Karpas-422 (cell line): ENCODE results near the gene ADORA3. TPM values are rescaled to one million over a fixed set of nuclear protein-coding genes. Genes with fewer than 3 reads are reported as not detected.

ENCODE experiments used
- DNase-seq: peaks from one replicate; pipeline ENCODE4 v3.0.0-alpha.2; 2015
- H2AFZ ChIP-seq: fragments of 200-600 bp; sonication (generic); 2 replicates; pipeline ENCODE4 v1.6.1; 2014; ENCODE audit warnings: antibody characterized with exemption, low read length, mixed read lengths
- H3K27ac ChIP-seq: fragments of 200-600 bp; sonication (generic); 2 replicates; pipeline ENCODE4 v1.5.1; 2014; ENCODE audit warnings: mild to moderate bottlenecking, low read length, moderate library complexity
- H3K27me3 ChIP-seq: fragments of 200-600 bp; sonication (generic); 2 replicates; pipeline ENCODE4 v1.6.1; 2014; ENCODE audit warnings: low read length, mixed read lengths
- H3K36me3 ChIP-seq: fragments of 200-600 bp; sonication (generic); 2 replicates; pipeline ENCODE4 v1.6.1; 2014; ENCODE audit warnings: low read length, mixed read lengths; ENCODE audit not compliant: insufficient read depth
- H3K4me1 ChIP-seq: fragments of 200-600 bp; sonication (generic); 2 replicates; pipeline ENCODE4 v1.6.1; 2014; ENCODE audit warnings: mild to moderate bottlenecking, low read length, mixed read lengths
- H3K4me2 ChIP-seq: fragments of 200-600 bp; sonication (generic); 2 replicates; pipeline ENCODE4 v1.6.1; 2014; ENCODE audit warnings: low read length, low read depth, mild to moderate bottlenecking; ENCODE audit not compliant: poor library complexity, severe bottlenecking
- H3K4me3 ChIP-seq: fragments of 200-600 bp; sonication (generic); 2 replicates; pipeline ENCODE4 v1.5.1; 2014; ENCODE audit warnings: mild to moderate bottlenecking, antibody characterized with exemption, low read length, mixed read lengths
- H3K79me2 ChIP-seq: fragments of 200-600 bp; sonication (generic); 2 replicates; pipeline ENCODE4 v1.6.1; 2014; ENCODE audit warnings: mild to moderate bottlenecking, low read length, mixed read lengths
- H3K9ac ChIP-seq: fragments of 200-600 bp; sonication (generic); 2 replicates; pipeline ENCODE4 v1.6.0; 2014; ENCODE audit warnings: low read length
- H3K9me2 ChIP-seq: fragments of 200-600 bp; sonication (generic), shearing (Covaris generic); replicated peaks from 2 replicates; pipeline ENCODE4 v1.6.0; 2014; ENCODE audit warnings: mild to moderate bottlenecking, low read length, moderate library complexity; ENCODE audit not compliant: insufficient read depth
- H3K9me3 ChIP-seq: fragments of 300-700, 200-600 bp; sonication (generic); 2 replicates; pipeline ENCODE4 v1.6.1; 2014; ENCODE audit warnings: low read length, mixed read lengths
- H4K20me1 ChIP-seq: fragments of 200-600 bp; sonication (generic); 2 replicates; pipeline ENCODE4 v1.6.1; 2014; ENCODE audit warnings: mild to moderate bottlenecking, antibody characterized with exemption, low read length, low read depth; ENCODE audit not compliant: insufficient read depth
- total RNA-seq: library from RNA; depleted of rRNA; stranded (reverse); fragments of >200 nt; shearing (Covaris generic); gene quantifications from 2 replicates; pipeline ENCODE4 v1.2.3, GENCODE V29; 2014; ENCODE audit warnings: low replicate concordance

The ADORA3 gene
- total RNA-seq, 1 experiment from 2014 or later: not detected

DNA sequence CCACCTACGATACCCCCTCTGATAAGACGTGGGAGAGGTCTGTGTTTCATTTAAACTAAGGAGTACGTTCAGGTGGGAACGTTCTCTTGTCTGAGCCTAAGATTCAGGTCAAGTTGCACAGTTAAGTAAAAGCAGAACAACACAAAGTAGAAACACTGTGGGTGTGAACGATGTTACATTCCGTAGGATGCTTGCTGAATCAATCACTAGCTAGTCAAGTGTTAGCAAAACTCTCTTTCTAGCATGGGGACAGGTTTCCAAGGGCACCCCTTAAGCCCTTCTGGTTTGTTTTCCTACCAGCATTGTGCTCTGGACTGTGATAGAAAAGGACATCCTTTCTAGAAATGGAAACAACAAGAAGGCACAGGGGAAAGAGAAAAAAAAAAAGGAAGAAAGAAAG lies 16.3 kb downstream of the ADORA3 start:
- Histone ChIP-seq H3K79me2 (no peaks in the 10 kb centered on the region), H3K27ac (no peak overlapping the region), H3K9ac (no peak overlapping the region), H3K4me3 (no peak overlapping the region), H3K36me3 (no peaks in the 10 kb centered on the region), H3K27me3 (no peaks in the 10 kb centered on the region), H3K4me2 (no peak overlapping the region), H3K9me2 (no peaks in the 10 kb centered on the region), H4K20me1 (no peaks in the 10 kb centered on the region), H3K4me1 (peaks cover 1% of the 10 kb centered on the region; the same call in 1 of the 2 replicates), H2AFZ (peak overlapping the region; percentile 11; the same call in 1 of the 2 replicates), H3K9me3 (no peaks in the 10 kb centered on the region)
- no peak for DNase-seq

GRCh38 chr1:111486431-111486830 lies 17.0 kb downstream of the ADORA3 start:
- Histone ChIP-seq H3K9ac (no peak overlapping the region), H3K9me2 (no peaks in the 10 kb centered on the region), H3K4me3 (no peak overlapping the region), H4K20me1 (no peaks in the 10 kb centered on the region), H3K27me3 (no peaks in the 10 kb centered on the region), H3K36me3 (no peaks in the 10 kb centered on the region), H2AFZ (no peak overlapping the region), H3K4me1 (peaks cover 6% of the 10 kb centered on the region), H3K79me2 (no peaks in the 10 kb centered on the region), H3K4me2 (no peak overlapping the region), H3K27ac (no peak overlapping the region), H3K9me3 (no peaks in the 10 kb centered on the region)
- no peak for DNase-seq

- no peaks in the 10 kb centered on the region for H3K79me2 ChIP-seq
- H3K9ac ChIP-seq: no peak overlapping the region
- peaks cover 17% of the 10 kb centered on the region for H3K4me1 ChIP-seq
- no peaks in the 10 kb centered on the region for H3K9me2 ChIP-seq
- no peak overlapping the region for H3K4me2 ChIP-seq
- no peak overlapping the region for H3K4me3 ChIP-seq
- H3K9me3 ChIP-seq: no peaks in the 10 kb centered on the region
- no peaks in the 10 kb centered on the region for H3K27me3 ChIP-seq
- no peaks in the 10 kb centered on the region for H3K36me3 ChIP-seq
- no peak for DNase-seq
- H4K20me1 ChIP-seq: no peaks in the 10 kb centered on the region
- no peak overlapping the region for H3K27ac ChIP-seq
- H2AFZ ChIP-seq: no peak overlapping the region
Observed at GRCh38 chr1:111484391-111485026, 18.9 kb downstream of the ADORA3 start.

- Histone ChIP-seq H3K27me3 (no peaks in the 10 kb centered on the region), H3K27ac (no peak overlapping the region), H3K36me3 (no peaks in the 10 kb centered on the region), H3K9ac (no peak overlapping the region), H2AFZ (no peak overlapping the region; the same call in 1 of the 2 replicates), H3K79me2 (no peaks in the 10 kb centered on the region), H3K4me1 (peaks cover 17% of the 10 kb centered on the region), H4K20me1 (no peaks in the 10 kb centered on the region), H3K4me2 (no peak overlapping the region), H3K9me3 (no peaks in the 10 kb centered on the region), H3K9me2 (no peaks in the 10 kb centered on the region), H3K4me3 (no peak overlapping the region)
- no peak for DNase-seq
Observed at GRCh38 chr1:111483876-111484275, 19.6 kb downstream of the ADORA3 start.

DNA sequence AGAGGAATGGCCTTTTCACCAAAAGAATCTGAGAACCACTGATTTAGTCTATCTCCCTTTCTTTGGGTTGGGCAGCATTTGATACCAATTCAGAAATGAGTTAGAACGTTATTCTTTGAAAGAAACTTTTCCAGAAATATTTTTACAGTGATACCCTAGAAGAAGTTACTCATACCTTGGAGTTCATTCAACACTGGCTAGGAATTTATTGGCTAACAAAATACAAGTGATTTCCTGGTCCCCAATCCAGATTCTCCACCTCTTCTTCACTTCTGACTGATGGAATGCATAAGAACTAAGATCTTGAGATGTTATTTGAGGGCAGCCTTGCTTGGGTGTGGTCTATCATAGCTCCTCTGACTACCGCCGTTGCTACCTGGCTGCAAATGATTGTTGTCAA lies 20.3 kb downstream of the ADORA3 start:
- no peaks in the 10 kb centered on the region for H4K20me1 ChIP-seq
- no peak overlapping the region for H3K27ac ChIP-seq
- no peak overlapping the region for H2AFZ ChIP-seq
- H3K4me1 ChIP-seq: peaks cover 17% of the 10 kb centered on the region
- H3K27me3 ChIP-seq: no peaks in the 10 kb centered on the region
- DNase-seq: no peak
- H3K9me3 ChIP-seq: no peaks in the 10 kb centered on the region
- no peaks in the 10 kb centered on the region for H3K36me3 ChIP-seq
- no peaks in the 10 kb centered on the region for H3K79me2 ChIP-seq
- H3K9ac ChIP-seq: no peak overlapping the region
- H3K4me3 ChIP-seq: no peak overlapping the region
- H3K9me2 ChIP-seq: no peaks in the 10 kb centered on the region
- H3K4me2 ChIP-seq: no peak overlapping the region

GRCh38 chr1:111481387-111482221 lies 21.8 kb downstream of the ADORA3 start:
- Histone ChIP-seq H3K4me3 (no peak overlapping the region), H3K9ac (no peak overlapping the region), H3K36me3 (no peaks in the 10 kb centered on the region), H3K27me3 (no peaks in the 10 kb centered on the region), H2AFZ (no peak overlapping the region), H3K4me1 (peaks cover 25% of the 10 kb centered on the region), H3K79me2 (no peaks in the 10 kb centered on the region), H3K9me3 (no peaks in the 10 kb centered on the region), H3K27ac (no peak overlapping the region), H3K4me2 (no peak overlapping the region), H4K20me1 (no peaks in the 10 kb centered on the region), H3K9me2 (no peaks in the 10 kb centered on the region)
- peak; percentile 86 for DNase-seq

DNA sequence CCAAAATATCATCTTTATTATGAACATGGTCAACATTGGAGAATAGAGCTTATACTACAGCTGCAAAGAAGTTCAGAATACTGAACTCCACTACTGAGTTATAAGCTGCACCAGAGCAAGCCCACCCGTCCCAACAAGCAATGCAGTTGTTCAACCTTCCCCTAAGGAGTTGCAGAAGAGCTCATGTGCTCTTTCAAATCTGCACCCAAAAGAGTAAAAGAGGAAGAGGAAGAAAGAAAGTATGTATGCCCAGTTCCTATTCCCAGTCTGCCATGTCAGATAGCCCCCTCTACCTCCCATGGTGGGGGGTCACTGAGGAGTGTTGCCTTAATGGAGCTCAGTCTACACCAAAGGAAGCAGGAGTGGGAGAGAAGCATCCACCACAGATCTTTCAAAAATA lies 22.8 kb downstream of the ADORA3 start:
- no peaks in the 10 kb centered on the region for H3K27me3 ChIP-seq
- DNase-seq: peak; percentile 57
- H3K4me1 ChIP-seq: peaks cover 30% of the 10 kb centered on the region
- no peak overlapping the region for H3K4me2 ChIP-seq
- H3K9ac ChIP-seq: no peak overlapping the region
- H3K36me3 ChIP-seq: no peaks in the 10 kb centered on the region
- no peak overlapping the region for H3K4me3 ChIP-seq
- H3K9me2 ChIP-seq: no peaks in the 10 kb centered on the region
- H3K27ac ChIP-seq: no peak overlapping the region
- H3K79me2 ChIP-seq: no peaks in the 10 kb centered on the region
- H3K9me3 ChIP-seq: no peaks in the 10 kb centered on the region
- H2AFZ ChIP-seq: 0 out of 2 replicates have a peak overlapping the region, but pooled peaks have one; percentile 48
- H4K20me1 ChIP-seq: no peaks in the 10 kb centered on the region

DNA sequence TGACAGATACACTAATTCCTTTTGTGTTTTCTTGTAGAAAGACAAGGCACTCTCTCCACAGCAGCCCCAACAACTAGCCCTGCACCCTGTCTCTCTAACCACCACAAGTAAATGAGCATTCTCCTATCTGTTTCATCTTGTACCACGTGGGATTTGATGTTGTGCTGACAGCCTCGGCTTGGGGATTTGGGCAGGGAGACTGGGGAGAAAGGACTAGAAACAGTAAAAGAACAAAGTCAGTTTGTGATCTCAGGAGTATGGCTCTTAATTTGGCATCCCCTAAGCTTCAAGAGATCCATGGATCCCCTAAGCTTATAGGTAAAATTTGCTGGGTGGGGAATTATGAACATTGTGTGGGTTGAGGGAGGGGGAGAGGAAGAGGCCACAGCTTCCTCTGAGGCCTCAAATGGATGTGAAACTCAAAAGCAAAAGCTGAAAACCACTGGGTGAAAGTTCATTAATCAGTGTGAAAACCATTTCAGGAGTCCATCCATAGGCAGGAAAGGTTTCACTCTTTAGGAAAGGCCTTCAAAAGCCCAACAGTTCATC lies 26.6 kb downstream of the ADORA3 start:
- H3K27ac ChIP-seq: no peak overlapping the region
- no peaks in the 10 kb centered on the region for H3K9me2 ChIP-seq
- H2AFZ ChIP-seq: peak overlapping the region; percentile 36; the same call in 1 of the 2 replicates
- no peak overlapping the region for H3K4me3 ChIP-seq
- H3K9ac ChIP-seq: peak overlapping the region; percentile 30
- no peak overlapping the region for H3K4me2 ChIP-seq
- no peaks in the 10 kb centered on the region for H4K20me1 ChIP-seq
- H3K36me3 ChIP-seq: no peaks in the 10 kb centered on the region
- H3K27me3 ChIP-seq: no peaks in the 10 kb centered on the region
- no peaks in the 10 kb centered on the region for H3K9me3 ChIP-seq
- H3K4me1 ChIP-seq: peaks cover 26% of the 10 kb centered on the region
- no peaks in the 10 kb centered on the region for H3K79me2 ChIP-seq
- DNase-seq: no peak
